HEK293T (cell line): ENCODE measurements around the gene KMT2A.

Experiments used
- BHLHE40 ChIP-seq: fragments of 450-650 bp; IDR thresholded peaks from 2 replicates; pipeline ENCODE4 v1.6.1; 2016; ENCODE audit warnings: mild to moderate bottlenecking, moderate library complexity, borderline replicate concordance
- FOXA1 ChIP-seq: fragments of 450-650 bp; IDR thresholded peaks from 2 replicates; pipeline ENCODE4 v1.6.1; 2016; ENCODE audit warnings: mild to moderate bottlenecking
- FOXK2 ChIP-seq: fragments of 450-650 bp; IDR thresholded peaks from 2 replicates; pipeline ENCODE4 v1.6.1; 2016; ENCODE audit warnings: mild to moderate bottlenecking
- LEF1 ChIP-seq: fragments of 450-650 bp; IDR thresholded peaks from 2 replicates; pipeline ENCODE4 v1.6.1; 2017; ENCODE audit warnings: mild to moderate bottlenecking, borderline replicate concordance
- NFRKB ChIP-seq: fragments of 450-650 bp; IDR thresholded peaks from 2 replicates; pipeline ENCODE4 v1.6.1; 2016; ENCODE audit warnings: mild to moderate bottlenecking, moderate library complexity
- SP1 ChIP-seq: fragments of 450-650 bp; IDR thresholded peaks from 2 replicates; pipeline ENCODE4 v1.6.1; 2017
- SUZ12 ChIP-seq: fragments of 450-650 bp; IDR thresholded peaks from 2 replicates; pipeline ENCODE4 v1.6.1; 2016; ENCODE audit warnings: mild to moderate bottlenecking
- TF ChIP-seq, protein P1 (sequence below): fragments of 450-650 bp; IDR thresholded peaks from 2 replicates; pipeline ENCODE4 v1.6.1; 2016

DNA sequence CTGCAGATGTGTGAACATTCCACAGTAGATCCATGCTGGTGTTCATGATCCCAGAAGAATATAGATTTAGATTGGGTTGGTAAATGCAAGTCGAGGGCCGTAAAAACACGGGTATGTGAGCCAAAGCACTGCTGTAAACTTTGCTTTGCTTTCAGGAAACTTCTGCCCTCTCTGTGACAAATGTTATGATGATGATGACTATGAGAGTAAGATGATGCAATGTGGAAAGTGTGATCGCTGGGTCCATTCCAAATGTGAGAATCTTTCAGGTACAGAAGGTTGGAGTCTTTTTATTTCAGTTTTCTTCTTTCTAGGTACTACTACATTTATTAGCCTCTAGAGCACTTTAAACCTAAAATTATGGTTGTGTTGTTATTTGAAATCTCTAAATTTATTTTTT, 54.7 kb downstream of the KMT2A start:
- TF ChIP-seq FOXA1 (no peak), LEF1 (no peak), SUZ12 (no peak), SP1 (no peak), FOXK2 (no peak), NFRKB (no peak), BHLHE40 (no peak)
- TF ChIP-seq, protein P1, sequence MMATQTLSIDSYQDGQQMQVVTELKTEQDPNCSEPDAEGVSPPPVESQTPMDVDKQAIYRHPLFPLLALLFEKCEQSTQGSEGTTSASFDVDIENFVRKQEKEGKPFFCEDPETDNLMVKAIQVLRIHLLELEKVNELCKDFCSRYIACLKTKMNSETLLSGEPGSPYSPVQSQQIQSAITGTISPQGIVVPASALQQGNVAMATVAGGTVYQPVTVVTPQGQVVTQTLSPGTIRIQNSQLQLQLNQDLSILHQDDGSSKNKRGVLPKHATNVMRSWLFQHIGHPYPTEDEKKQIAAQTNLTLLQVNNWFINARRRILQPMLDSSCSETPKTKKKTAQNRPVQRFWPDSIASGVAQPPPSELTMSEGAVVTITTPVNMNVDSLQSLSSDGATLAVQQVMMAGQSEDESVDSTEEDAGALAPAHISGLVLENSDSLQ = no peak
